NCI-H1436 (cell line): ENCODE measurements around the gene KRTAP4-11.
"Not testable (repeated sequence)": the region's sequence is repeated elsewhere in the genome, so short reads cannot be mapped to it uniquely, and the experiment has no call there.

Experiments used
- DNase-seq: peaks from one replicate; lab custom pipeline; 2025; lab: John Stamatoyannopoulos, UW

The KRTAP4-11 gene

GRCh38 chr17:41084100-41084856 is 33.9 kb downstream of the KRTAP4-11 start, which contains the start of gene KRTAP4-7:
KRTAP4-7 (plus strand) TSS chr17:41084150; CDS start chr17:41084207, 57 bp downstream.
- DNase-seq, result not testable (repeated sequence)

- not testable (repeated sequence) for DNase-seq
Observed at GRCh38 chr17:41083427-41083826, 34.7 kb downstream of the KRTAP4-11 start.

- no peak for DNase-seq
Observed at GRCh38 chr17:41082626-41083025, 35.5 kb downstream of the KRTAP4-11 start.

GRCh38 chr17:41076788-41077187 is 41.4 kb downstream of the KRTAP4-11 start:
- no peak for DNase-seq

- DNase-seq, result no peak
Observed at GRCh38 chr17:41073676-41074075, 44.5 kb downstream of the KRTAP4-11 start.

GRCh38 chr17:41071606-41072360 is 46.4 kb downstream of the KRTAP4-11 start:
- DNase-seq, result no peak

- no peak for DNase-seq
Observed at GRCh38 chr17:41069031-41069430, 49.1 kb downstream of the KRTAP4-11 start.

- DNase-seq, result no peak
Observed at GRCh38 chr17:41067281-41067680, 50.9 kb downstream of the KRTAP4-11 start.
